GM10847 (cell line): ENCODE results near the gene USP36.

Experiments
- POLR2A ChIP-seq: IDR thresholded peaks from 2 replicates; pipeline ENCODE4 v1.6.1; 2011; ENCODE audit not compliant: insufficient read length; ENCODE audit errors: extremely low read depth

Gene USP36

DNA sequence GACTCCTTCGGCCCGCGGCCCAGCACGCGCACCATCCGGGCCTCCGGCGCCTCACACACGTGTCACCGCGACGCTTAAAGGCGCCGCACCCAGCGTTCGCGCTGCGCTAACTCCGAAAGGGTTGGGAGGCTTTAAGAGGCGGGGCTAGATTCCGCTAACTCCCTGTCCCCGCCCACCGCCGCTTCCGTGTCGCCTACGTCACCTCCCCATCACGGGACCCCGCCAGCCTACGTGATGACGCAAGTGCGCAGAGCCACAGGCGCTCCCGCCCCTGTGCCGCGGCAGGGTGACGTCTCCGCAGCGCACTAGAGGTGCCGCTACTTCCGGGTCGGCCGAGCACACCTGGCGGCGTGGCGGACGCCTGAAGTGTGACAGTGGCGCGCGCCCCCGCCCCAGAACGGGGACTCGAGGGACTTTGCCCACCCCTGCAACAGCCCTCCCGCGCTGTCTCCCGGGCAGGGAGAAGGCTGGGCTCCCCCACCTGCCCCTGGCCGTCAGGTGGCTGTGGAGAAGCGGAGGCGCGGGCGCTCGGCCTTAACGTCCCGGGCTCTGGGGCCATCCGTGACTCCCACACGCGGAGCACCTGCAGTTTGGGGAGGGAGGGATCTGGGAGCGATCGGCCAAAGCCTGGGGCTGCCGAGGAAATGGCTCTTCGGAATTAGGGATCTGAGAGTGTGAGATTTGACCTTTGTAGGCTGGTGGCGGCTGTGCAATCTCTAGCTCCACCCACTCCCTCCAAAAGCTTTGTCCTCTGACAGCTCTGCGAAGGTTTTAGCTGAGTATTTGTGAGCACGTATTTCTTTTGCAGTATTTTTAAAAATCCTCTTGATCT, at the start of gene USP36:
TSS of gene USP36 (minus strand) at position 35 of the 832 bp plus-strand sequence. CDS start 4,451 bp downstream, outside the sequence.
- peak; percentile 83 for TF ChIP-seq POLR2A

DNA sequence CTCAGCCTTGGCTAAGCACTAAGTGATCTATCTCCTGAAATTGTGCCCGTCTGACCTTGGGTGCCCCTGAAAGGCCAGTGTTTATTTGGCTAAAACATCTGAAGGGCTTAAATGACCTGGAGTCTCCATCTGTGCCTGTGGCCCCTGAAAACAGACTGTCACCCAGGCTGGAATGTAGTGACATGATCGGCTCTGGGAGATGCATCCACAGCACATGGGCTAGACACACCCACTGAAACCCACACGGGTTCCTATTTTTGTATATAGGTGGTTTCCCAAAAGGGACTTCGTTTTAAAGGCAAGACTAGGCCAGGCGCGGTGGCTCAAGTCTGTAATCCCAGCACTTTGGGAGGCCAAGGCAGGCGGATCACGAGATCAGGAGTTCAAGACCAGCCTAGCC, 48.9 kb upstream of the USP36 start:
- no peak for TF ChIP-seq POLR2A

DNA sequence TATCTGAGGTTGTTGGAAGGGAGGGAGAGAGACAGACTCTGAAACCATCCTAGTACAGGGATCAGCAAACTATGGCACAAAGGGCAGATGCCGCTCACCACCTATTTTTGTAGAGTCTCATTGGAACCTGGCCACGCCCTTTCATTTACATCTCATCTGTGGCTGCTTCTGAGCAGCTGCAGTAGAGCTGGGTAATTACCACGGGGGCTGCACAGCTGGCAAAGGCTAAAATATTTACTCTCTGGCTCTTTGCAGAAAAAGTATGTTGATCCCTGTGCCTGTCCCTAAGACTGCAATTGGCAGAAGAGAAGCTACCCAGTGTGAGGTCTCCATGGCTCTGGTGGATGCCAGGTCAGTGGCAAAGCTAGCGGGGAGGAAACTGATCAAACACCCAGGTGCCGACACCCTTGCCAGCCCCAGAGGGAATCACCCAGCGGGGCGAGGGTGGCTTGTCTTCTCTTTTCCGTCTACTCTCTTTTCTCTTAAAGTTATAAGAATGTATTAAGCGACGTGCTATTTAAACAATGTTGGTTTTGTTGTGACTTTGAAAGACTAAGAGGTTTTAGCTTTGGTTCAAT, 48.4 kb upstream of the USP36 start:
- TF ChIP-seq POLR2A: no peak

DNA sequence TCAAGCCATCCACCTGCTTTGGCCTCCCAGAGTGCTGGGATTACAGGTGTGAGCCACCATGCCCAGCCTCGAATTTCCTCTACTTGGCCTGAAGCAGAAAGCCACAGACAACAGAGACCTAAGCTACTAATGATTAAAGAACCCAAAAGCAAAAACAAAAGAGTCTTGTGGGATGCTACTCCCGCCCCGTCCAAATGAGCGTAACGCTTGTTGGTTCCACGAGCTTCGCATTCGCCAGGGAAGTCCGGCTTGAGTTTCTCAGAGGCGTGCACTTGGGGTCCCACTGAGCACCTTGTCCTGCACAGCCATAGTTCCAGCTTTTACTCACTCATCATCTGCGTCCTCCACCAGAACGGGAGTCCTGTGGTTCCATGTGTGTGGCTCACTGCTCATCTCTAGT, 46.3 kb upstream of the USP36 start:
- no peak for TF ChIP-seq POLR2A

DNA sequence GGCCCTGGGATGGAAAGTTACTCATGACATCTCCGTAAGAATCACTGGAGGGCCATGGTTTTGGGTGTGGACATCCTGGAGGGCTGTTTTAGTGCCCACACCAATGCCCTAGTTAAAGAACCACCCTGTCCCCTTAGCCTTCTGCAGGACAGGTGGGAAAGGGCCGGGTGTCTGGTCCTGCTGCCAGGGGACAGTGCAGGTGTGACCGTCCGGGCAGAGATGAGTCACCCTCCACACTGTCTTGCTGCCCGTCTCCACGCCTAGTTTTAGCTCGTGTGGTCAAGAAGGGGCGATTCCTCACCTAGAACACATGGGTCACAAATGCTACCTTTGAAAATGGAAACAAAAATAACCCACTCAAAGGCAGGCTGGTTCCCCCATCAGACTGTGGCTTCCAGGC, 45.3 kb upstream of the USP36 start:
- no peak for TF ChIP-seq POLR2A

DNA sequence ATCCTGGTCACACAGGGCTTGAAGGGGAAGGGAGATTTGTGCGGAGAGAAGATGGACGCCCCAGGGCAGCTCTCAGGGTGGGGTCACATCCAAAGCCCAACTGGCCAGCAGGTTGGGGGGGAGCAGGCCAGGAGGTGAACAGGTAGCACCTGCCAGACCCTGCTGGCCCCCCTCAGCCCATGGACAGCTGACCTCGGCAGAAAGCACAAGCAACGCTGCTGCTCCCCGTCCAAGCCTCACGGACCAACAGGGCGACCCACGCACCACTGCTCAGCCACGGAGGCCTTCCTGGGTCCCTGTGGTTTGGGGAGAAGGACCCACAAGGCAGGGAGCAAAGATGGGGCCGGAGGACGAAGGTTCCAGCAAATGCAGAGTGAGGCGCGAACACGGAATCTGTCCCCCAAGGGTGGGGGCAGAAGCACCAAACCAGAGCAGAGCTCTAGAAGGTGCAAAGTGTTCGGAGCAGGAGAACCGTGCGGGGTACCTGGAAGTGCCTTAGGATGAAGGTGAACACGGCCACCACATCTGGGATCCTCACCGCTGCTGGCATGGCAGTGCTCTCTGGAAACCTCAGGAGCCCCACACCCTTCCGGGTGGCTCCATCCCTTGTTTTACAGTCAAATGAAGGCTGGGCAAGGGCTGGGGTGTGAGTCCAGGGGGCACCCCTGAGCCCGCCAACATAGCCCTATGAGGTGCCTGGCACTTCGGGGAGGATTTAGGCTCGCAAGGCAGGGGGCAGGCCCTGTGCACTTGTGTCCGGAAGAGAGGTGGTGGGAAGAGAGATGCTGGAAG, 44.5 kb upstream of the USP36 start:
- TF ChIP-seq POLR2A: no peak

DNA sequence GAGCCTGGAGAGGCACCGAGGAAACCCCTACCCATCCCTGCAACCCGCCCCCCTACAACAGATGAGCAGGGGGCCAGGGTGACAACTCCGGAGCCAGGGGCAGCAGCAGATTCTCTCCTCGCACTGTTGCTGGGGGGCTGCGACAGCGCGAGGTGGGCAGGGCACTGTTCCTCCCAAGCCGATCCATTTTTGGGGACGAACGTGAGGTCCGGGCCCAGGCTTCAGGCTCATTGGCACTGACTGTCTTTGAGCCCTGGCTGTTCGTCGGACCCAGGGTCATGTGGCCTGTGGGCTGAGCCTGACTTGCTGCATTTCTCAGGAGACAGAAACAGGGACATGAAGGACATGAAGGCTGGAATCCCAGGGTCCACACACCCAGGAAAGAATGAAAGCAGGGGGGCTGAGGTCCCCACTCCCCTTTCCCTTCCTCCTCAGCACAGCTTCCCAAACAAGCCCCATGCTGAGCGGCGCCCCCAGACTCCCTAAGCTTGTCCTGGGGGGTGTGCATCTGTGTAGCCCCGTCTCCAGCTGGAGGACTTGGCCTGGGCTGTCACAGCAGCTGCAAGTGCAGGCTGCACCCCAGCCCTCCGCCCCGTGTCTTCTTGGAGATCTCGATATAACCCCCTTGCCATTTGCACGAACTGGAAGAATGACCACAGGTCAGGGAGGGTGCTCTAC, 43.7 kb upstream of the USP36 start:
- TF ChIP-seq POLR2A: no peak

DNA sequence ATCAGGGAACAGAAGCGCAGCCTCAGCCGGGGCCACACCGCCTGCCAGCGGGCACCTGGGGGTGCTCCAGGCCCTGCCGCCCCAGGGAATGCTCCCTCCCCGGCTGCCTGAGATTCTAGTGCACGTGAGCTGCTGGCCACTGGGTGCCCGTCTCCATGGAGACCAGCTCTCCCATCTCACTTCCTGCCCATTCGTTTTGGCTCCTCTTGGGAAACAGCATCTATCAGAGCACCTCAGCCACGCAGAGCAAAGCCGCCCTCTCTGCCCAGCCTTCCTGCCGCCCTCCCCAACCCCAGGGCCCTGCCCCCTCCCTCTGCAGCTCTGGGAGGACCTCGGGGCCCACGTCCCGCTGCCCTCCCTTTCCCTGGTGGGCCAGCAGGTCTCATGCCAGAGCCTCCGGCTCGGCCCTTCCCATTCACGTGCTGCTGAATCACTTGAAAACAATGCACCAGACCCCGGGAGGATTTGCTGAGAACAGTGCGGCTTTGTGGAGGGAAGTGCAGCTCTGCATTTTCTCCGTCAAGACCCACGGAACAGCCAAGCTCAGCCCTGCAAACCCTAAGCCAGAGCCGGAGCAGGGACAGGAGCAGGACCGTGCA, 43.0 kb upstream of the USP36 start:
- TF ChIP-seq POLR2A: no peak

DNA sequence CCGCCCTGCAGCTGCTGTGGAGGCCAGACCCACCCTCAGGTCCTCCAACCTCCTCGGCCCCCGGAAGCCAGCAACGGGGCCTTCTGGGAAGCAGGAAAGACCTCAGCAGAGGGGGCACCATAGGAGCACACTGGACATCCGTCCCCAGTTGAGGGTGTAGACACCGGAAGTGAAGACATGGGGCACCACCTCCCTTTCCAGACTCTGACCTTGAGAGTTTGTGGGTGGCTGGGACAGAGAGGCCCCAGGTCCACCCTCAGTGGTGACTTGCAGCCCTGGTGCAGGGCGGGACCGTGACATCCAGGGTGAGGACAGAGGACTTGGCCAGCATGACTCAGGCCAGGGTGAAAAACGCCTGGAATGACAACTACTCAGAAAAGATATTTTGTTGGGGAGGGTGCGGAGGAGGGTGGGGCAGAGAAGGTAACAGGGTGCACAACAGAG, 42.5 kb upstream of the USP36 start:
- no peak for TF ChIP-seq POLR2A

DNA sequence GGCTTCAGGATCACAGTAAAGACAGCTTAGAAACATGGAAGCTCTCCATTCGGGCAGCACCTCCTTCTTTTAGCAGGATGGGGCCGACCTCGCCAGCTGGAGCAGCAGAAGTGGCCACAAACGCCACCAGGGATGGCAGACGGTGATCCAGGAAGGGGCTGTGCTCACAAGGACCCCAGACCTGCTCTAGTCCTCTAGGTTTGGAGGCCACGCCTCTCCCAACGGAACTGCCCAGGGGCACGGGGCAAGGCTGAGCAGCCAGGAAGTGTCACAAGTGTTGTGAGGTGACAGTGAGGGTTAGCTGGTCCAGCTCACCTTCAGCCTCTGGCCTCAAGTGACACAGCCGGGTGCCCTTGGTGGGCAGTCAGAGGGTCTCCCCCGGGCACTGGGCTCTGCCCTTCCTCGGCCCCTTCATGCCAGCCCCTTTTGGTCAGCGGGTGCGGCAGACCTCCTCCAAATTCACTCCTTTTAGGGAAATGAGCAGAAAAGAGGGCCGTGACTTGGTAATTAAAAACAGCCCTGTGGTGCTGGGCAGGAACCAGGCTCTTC, 42.0 kb upstream of the USP36 start:
- TF ChIP-seq POLR2A: no peak

DNA sequence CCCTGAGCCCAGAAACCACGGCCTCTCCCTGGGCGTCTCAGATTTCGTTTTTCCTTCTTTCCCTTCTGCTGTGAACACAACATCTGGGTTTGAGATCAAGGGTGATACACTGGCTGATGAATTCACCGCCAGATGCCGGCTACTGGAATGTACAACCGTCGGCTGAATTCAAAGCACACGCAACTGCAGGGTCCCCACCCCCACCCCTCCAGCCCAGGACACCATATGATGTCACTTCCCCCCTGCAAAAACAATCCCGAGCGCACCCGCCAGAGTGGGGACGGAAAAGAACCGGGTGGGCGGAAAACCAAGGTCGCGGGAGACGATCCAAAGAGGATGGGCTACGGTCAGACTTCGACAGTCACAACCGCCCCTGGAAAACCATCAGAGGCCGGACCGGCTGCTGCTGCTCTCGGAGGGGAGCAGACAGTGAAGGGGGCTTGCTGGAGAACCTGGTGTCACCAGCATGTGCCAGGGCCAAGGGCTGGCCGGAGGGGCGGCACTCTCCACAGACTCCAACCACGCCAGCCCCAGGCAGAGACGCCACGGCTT, 39.1 kb upstream of the USP36 start:
- TF ChIP-seq POLR2A: no peak

DNA sequence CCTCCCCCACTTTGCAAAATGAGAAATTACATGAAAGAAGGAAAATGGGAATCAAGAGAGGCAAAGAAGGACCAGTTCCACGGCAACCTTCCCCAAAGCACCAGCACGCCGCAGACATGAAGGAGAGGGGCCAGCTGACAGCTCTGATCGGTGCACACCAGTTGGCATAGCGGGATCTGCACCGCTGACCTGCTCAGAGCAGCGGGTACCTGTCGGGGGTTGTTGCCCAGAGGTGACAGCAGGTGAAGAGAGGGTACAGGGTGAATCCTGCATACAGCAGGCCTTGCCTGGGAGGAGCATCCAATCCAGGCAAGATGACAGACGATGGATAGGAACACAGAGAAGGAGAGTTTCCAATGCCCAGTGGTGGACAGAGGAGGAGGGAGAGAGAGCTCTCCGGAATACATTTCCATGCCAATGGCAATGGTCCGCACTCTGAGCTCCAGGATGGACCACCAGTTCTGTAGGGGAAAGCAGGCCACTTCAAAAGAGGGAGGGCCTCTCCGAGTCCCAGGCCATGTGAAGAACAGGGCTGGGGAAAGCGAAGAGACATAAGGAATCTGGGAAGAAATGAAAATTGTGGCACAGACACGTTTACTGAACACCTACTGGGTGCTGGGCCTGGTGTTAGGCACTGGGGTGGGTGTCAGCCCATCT, 38.4 kb upstream of the USP36 start:
- no peak for TF ChIP-seq POLR2A

DNA sequence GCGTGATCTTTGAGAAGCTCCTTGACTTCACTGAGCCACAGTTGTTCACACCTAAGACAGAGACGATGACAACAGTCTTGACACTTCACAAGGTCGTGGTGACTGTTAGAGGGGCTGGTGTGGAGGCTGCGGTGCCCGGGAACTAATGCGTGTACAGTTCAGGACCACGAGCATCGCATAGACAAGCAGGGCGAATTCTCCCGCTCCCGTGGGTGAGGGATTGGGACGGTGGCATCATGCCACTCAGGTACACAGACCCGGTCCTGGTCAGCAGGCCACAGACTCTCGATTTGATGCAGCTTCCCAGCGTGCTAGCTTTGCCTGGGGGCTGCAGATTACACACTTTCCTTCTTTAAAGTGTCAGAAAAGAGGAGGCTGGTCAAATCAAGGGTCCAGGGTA, 37.6 kb upstream of the USP36 start:
- no peak for TF ChIP-seq POLR2A

DNA sequence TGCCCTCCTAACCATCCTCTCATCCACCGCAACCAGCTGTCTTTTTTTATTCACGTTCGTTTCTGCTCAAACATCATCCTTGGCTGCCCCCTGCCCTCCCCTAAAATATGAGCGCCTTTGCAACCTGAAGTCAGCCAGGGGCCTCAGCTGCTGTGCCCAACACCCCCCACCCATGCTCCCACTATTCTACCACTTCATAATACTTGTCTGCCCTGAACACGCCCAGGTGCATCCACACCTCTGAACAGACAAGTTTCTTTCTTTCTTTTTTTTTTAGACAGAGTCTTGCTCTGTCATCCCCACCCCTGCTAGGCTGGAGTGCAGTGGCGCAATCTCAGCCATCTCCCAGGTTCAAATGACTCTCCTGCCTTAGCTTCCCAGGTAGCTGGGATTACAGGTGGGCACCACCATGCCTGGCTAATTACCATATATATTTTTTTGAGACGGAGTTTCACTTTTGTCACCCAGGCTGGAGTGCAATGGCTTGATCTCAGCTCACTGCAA, 35.5 kb upstream of the USP36 start:
- no peak for TF ChIP-seq POLR2A
